Endothelial cell of umbilical vein (primary cell): ENCODE results near the gene OR1E2. TPM values are rescaled to one million over a fixed set of nuclear protein-coding genes. Genes with fewer than 3 reads are reported as not detected.

ENCODE experiments used
- Bru-seq: library from RNA; stranded (reverse); fragments of 400-500 nt; gene quantifications from one replicate; lab custom pipeline; 2021; lab: Mats Ljungman, UMichigan
- BruChase-seq, 2 experiments: library from RNA; stranded (reverse); fragments of 400-500 nt; gene quantifications; one replicate each; lab custom pipeline; 2021; lab: Mats Ljungman, UMichigan
- BruUV-seq: library from RNA; stranded (reverse); fragments of 400-500 nt; replicated peaks from 2 replicates; lab custom pipeline; 2021; lab: Mats Ljungman, UMichigan
- CTCF ChIA-PET: fragments of 300-600, 350-600 bp; sonication (Branson Sonifier 250); formaldehyde crosslinking; loops from one replicate; lab custom pipeline; 2021; ENCODE audit warnings: antibody characterized with exemption, inconsistent platforms; lab: Charles Lee
- POLR2A ChIA-PET: fragments of 300-600, 350-600 bp; sonication (Branson Sonifier 250); formaldehyde crosslinking; loops from one replicate; lab custom pipeline; 2021; ENCODE audit warnings: antibody characterized with exemption, inconsistent platforms; lab: Charles Lee
- DNase-seq: peaks from one replicate; pipeline ENCODE4 v3.0.0-alpha.2; 2011; ENCODE audit warnings: low read depth, low spot score
- FAIRE-seq: peaks from 2 replicates; lab custom pipeline; 2011; peaks lifted over from hg19 to GRCh38; lab: Jason Lieb, UNC
- H2AFZ ChIP-seq: 2 replicates; pipeline ENCODE4 v1.6.0; 2012; ENCODE audit warnings: low read depth, low read length, control low read depth, inconsistent platforms
- H3K27ac ChIP-seq: 2 replicates; pipeline ENCODE4 v1.5.1; 2011; ENCODE audit warnings: low read depth, mild to moderate bottlenecking, control low read depth, low read length, moderate library complexity; ENCODE audit not compliant: insufficient read depth
- H3K27me3 ChIP-seq, 2 experiments: 2 replicates each; pipeline versions ENCODE4 v1.6.0 to v1.6.1; 2011; ENCODE audit warnings: low read length in 2 of 2, mixed read lengths in 1 of 2; ENCODE audit not compliant: control insufficient read depth in 2 of 2, insufficient read depth in 2 of 2
- H3K36me3 ChIP-seq, 2 experiments: 2 replicates in 1 of 2; 3 replicates in 1 of 2; pipeline ENCODE4 v1.5.1; 2011; ENCODE audit warnings: low read length in 2 of 2, mild to moderate bottlenecking in 1 of 2, moderate library complexity in 1 of 2; ENCODE audit not compliant: control insufficient read depth in 2 of 2, insufficient read depth in 2 of 2; ENCODE audit errors: extremely low read depth in 1 of 2
- H3K4me1 ChIP-seq: 3 replicates; pipeline ENCODE4 v1.5.1; 2011; ENCODE audit warnings: mild to moderate bottlenecking, low read length; ENCODE audit not compliant: control insufficient read depth, insufficient read depth; ENCODE audit errors: extremely low read depth
- H3K4me2 ChIP-seq: 2 replicates; pipeline ENCODE4 v1.6.1; 2011; ENCODE audit warnings: low read length, control low read depth, mixed read lengths; ENCODE audit not compliant: insufficient read depth
- H3K4me3 ChIP-seq, 3 experiments: fragments of 200-600 bp in 1 of 3; sonication (generic), shearing (Covaris generic) in 1 of 3; replicated peaks in 1 of 3; 2 replicates each; pipeline ENCODE4 v1.5.1; 2011 to 2016; ENCODE audit warnings: control low read depth in 3 of 3, low read length in 3 of 3, mild to moderate bottlenecking in 2 of 3, inconsistent platforms in 1 of 3, low read depth in 1 of 3, moderate library complexity in 1 of 3; ENCODE audit not compliant: insufficient read depth in 1 of 3
- H3K79me2 ChIP-seq: 2 replicates; pipeline ENCODE4 v1.6.0; 2012; ENCODE audit warnings: low read length, inconsistent platforms; ENCODE audit not compliant: control insufficient read depth, insufficient read depth
- H3K9ac ChIP-seq: replicated peaks from 2 replicates; pipeline ENCODE3; 2011; ENCODE audit warnings: low read length, control low read depth; ENCODE audit not compliant: insufficient read depth; ENCODE audit errors: extremely low read depth
- H3K9me1 ChIP-seq: replicated peaks from 3 replicates; pipeline ENCODE4 v1.6.0; 2011; ENCODE audit warnings: mild to moderate bottlenecking, low read length; ENCODE audit not compliant: control insufficient read depth, insufficient read depth; ENCODE audit errors: extremely low read depth
- H3K9me3 ChIP-seq: replicated peaks from 2 replicates; pipeline ENCODE4 v1.5.1; 2012; ENCODE audit warnings: low read length, inconsistent platforms; ENCODE audit not compliant: control insufficient read depth, insufficient read depth
- H4K20me1 ChIP-seq: replicated peaks from 2 replicates; pipeline ENCODE3; 2011; ENCODE audit warnings: mild to moderate bottlenecking, low read length; ENCODE audit not compliant: control insufficient read depth, insufficient read depth; ENCODE audit errors: extremely low read depth
- CTCF ChIP-seq, 2 donors: IDR thresholded peaks; 1 replicate in 1 of 2; 2 replicates in 1 of 2; pipeline ENCODE4 v1.5.1; 2011; ENCODE audit warnings: low read length in 2 of 2, mild to moderate bottlenecking in 2 of 2, moderate library complexity in 2 of 2, control low read depth in 1 of 2, inconsistent platforms in 1 of 2, low read depth in 1 of 2; ENCODE audit not compliant: insufficient read depth in 1 of 2; ENCODE audit errors: extremely low read depth in 1 of 2
- EZH2 ChIP-seq: IDR thresholded peaks from 2 replicates; pipeline ENCODE4 v1.6.1; 2012; ENCODE audit warnings: borderline replicate concordance, low read depth, mild to moderate bottlenecking, moderate library complexity, low read length, inconsistent platforms; ENCODE audit not compliant: severe bottlenecking
- FOS ChIP-seq: IDR thresholded peaks from 2 replicates; pipeline ENCODE4 v1.6.1; 2011; ENCODE audit warnings: mild to moderate bottlenecking, low read length, moderate library complexity, borderline replicate concordance; ENCODE audit not compliant: insufficient read depth
- GATA2 ChIP-seq: IDR thresholded peaks from 2 replicates; pipeline ENCODE4 v1.7.0; 2011; ENCODE audit warnings: low read depth, mild to moderate bottlenecking, moderate library complexity, mixed read lengths, low read length; ENCODE audit not compliant: insufficient read length, insufficient read depth
- JUN ChIP-seq: IDR thresholded peaks from 2 replicates; pipeline ENCODE4 v1.6.1; 2011; ENCODE audit warnings: borderline replicate concordance, low read depth; ENCODE audit not compliant: insufficient read length, insufficient read depth
- MAX ChIP-seq: IDR thresholded peaks from 2 replicates; pipeline ENCODE4 v1.6.1; 2011; ENCODE audit not compliant: insufficient read depth, insufficient read length
- MYC ChIP-seq: IDR thresholded peaks from one replicate; pipeline ENCODE4 v1.6.1; 2011; ENCODE audit warnings: mild to moderate bottlenecking, low read depth, low read length
- POLR2A ChIP-seq: IDR thresholded peaks from 2 replicates; pipeline ENCODE4 v1.6.1; 2012; ENCODE audit warnings: low read depth, mild to moderate bottlenecking, control low read depth, low read length
- POLR2AphosphoS5 ChIP-seq: IDR thresholded peaks from 2 replicates; pipeline ENCODE4 v1.6.1; 2012; ENCODE audit warnings: low read depth, mild to moderate bottlenecking, control low read depth, low read length, moderate library complexity; ENCODE audit not compliant: insufficient read depth
- dilution Hi-C: fragments of 300-500 bp; cut with MboI; formaldehyde crosslinking; loops from one replicate; pipeline ENCODE4 v1.15.0; 2019; ENCODE audit warnings: low sequenced_read_pairs; ENCODE audit not compliant: extremely low pct_ligation_motif_present
- intact Hi-C: fragments of 100-400 bp; cut with micrococcal nuclease; formaldehyde crosslinking; loops from one replicate; pipeline ENCODE4 v1.10.0; 2022
- long read RNA-seq: library from polyadenylated mRNA; stranded (forward); transcript quantifications from one replicate; pipeline ENCODE4 v2.0.0, GENCODE V29; 2021
- polyA minus RNA-seq, 3 experiments: library from RNA; depleted of rRNA, polyadenylated mRNA; stranded (reverse); fragments of >200 nt; gene quantifications; 1 replicate in 1 of 3; 2 replicates in 2 of 3; pipeline ENCODE4 v1.2.3, GENCODE V29; 2011
- polyA plus RNA-seq, 4 experiments: library from polyadenylated mRNA; depleted of rRNA in 3 of 4; stranded (reverse) in 3 of 4; unstranded in 1 of 4; fragments of >200 nt; gene quantifications; 2 replicates each; pipeline versions ENCODE4 v1.2.1 to v1.2.3, GENCODE V29; 2011 to 2012; ENCODE audit warnings: missing spikeins in 1 of 4
- total RNA-seq: library from RNA; stranded (reverse); gene quantifications from 2 replicates; pipeline ENCODE4 v1.2.3, GENCODE V29; 2021

OR1E2 gene
- total RNA-seq (not detected in 2 replicates), polyA plus RNA-seq (not detected in 2 replicates), polyA minus RNA-seq (not detected in 2 replicates), Bru-seq, nascent RNA (not detected), BruChase-seq, experiment 1, labeled RNA remaining after a 6-hour chase (percentile 24 among the genes with signal in this experiment), BruChase-seq, experiment 2, labeled RNA remaining after a 2-hour chase (percentile 17 among the genes with signal in this experiment)
- polyA plus RNA-seq (2011; cell fraction: cytosol; rRNA removed), result not detected in 2 replicates
- 0.21 TPM in 1 of 2 replicates, not detected in the other for polyA plus RNA-seq (2011; cell fraction: nucleus; rRNA removed)
- polyA plus RNA-seq (2012), result not detected in 2 replicates
- polyA minus RNA-seq (2011; cell fraction: cytosol; rRNA and poly(A)+ RNA removed), result not detected
- polyA minus RNA-seq (2011; cell fraction: nucleus; rRNA and poly(A)+ RNA removed), result not detected in 2 replicates
- long read RNA-seq, result 0 reads

- H3K4me3 ChIP-seq, result no peak within 1 kb of the TSS
- H3K79me2 ChIP-seq, result no peaks in the 10 kb centered on the region
- ChIA-PET CTCF (no interaction called here), POLR2A (no interaction called here)
- no peaks in the 10 kb centered on the region for H3K9me1 ChIP-seq
- no peak within 1 kb of the TSS for H3K9ac ChIP-seq
- no peak within 1 kb of the TSS for H3K27ac ChIP-seq
- peaks cover 2% of the 10 kb centered on the region for H3K9me3 ChIP-seq
- dilution Hi-C loops, result no loop called here
- no TSS peak for BruUV-seq
- FAIRE-seq, result no peak
- H4K20me1 ChIP-seq, result no peaks in the 10 kb centered on the region
- TF ChIP-seq JUN, result no peak
- no peak within 1 kb of the TSS for H3K4me2 ChIP-seq
- intact Hi-C loops, result no loop called here
- no peaks in the 10 kb centered on the region for H3K27me3 ChIP-seq
- H2AFZ ChIP-seq, result no peak within 1 kb of the TSS
- DNase-seq, result no peak
- no peaks in the 10 kb centered on the region for H3K4me1 ChIP-seq
- no peaks in the 10 kb centered on the region for H3K36me3 ChIP-seq
Observed at GRCh38 chr17:3433741-3434140, at the start of gene OR1E2. OR1E2 (minus strand) TSS chr17:3433841; CDS start chr17:3433841, 0 bp downstream.

GRCh38 chr17:3482852-3483251 lies 49.2 kb upstream of the OR1E2 start:
- TF ChIP-seq EZH2, result no peak
- no peak for TF ChIP-seq MYC
- no peak for TF ChIP-seq POLR2A
- TF ChIP-seq JUN, result no peak
- TF ChIP-seq FOS, result no peak
- TF ChIP-seq CTCF (IDR thresholded peaks at IDR 0.05; ENCODE audit: extremely low read depth in 1 of 2, insufficient read depth in 1 of 2, low read depth in 1 of 2, low read length in 2 of 2), result no peak
- no peak for TF ChIP-seq MAX
- no peak for TF ChIP-seq POLR2AphosphoS5
- no peak for TF ChIP-seq GATA2

More at GRCh38 chr17:3482852-3483251, 49.2 kb upstream of the OR1E2 start:
- Histone ChIP-seq H3K27me3 (no peaks in the 10 kb centered on the region), H3K79me2 (no peaks in the 10 kb centered on the region), H4K20me1 (no peaks in the 10 kb centered on the region), H3K36me3 (no peaks in the 10 kb centered on the region), H3K9me3 (no peaks in the 10 kb centered on the region), H3K4me3 (no peak overlapping the region), H3K4me1 (no peaks in the 10 kb centered on the region), H3K9me1 (no peaks in the 10 kb centered on the region), H3K4me2 (no peak overlapping the region), H3K27ac (no peak overlapping the region), H3K9ac (no peak overlapping the region), H2AFZ (no peak overlapping the region)
- BruUV-seq, result no TSS peak
- DNase-seq (no peak), FAIRE-seq (no peak)
- ChIA-PET CTCF (no interaction called here), POLR2A (no interaction called here)
- intact Hi-C loops, result no loop called here
- dilution Hi-C loops, result no loop called here
